IPS DF 6.9 (cell line): ENCODE measurements around the gene FYN.
"Not testable (repeated sequence)": the region's sequence is repeated elsewhere in the genome, so short reads cannot be mapped to it uniquely, and the experiment has no call there.

Source experiments
- DNase-seq: peaks from one replicate; pipeline ENCODE4 v3.0.0-alpha.2; 2013; ENCODE audit warnings: low read depth, low spot score
- H3K27ac ChIP-seq: one replicate; pipeline ENCODE4 v1.5.1; 2013; ENCODE audit warnings: low read length, control low read depth
- H3K27me3 ChIP-seq: 2 replicates; pipeline ENCODE4 v1.6.1; 2013; ENCODE audit warnings: mild to moderate bottlenecking, low read length; ENCODE audit not compliant: control insufficient read depth, insufficient read depth
- H3K36me3 ChIP-seq: 2 replicates; pipeline ENCODE4 v1.6.1; 2013; ENCODE audit warnings: low read length; ENCODE audit not compliant: control insufficient read depth, insufficient read depth
- H3K4me1 ChIP-seq: 2 replicates; pipeline ENCODE4 v1.6.1; 2013; ENCODE audit warnings: low read length; ENCODE audit not compliant: control insufficient read depth, insufficient read depth
- H3K4me3 ChIP-seq: 2 replicates; pipeline ENCODE4 v1.5.1; 2013; ENCODE audit warnings: mild to moderate bottlenecking, low read length
- H3K9me3 ChIP-seq: 2 replicates; pipeline ENCODE4 v1.6.1; 2013; ENCODE audit warnings: low read length, inconsistent platforms; ENCODE audit not compliant: control insufficient read depth, insufficient read depth
- WGBS: extraction: QIAGEN DNeasy Blood & Tissue Kit; methylation state at CpG from one replicate; pipeline ENCODE4 v1.1.7; 2013; ENCODE audit warnings: mixed read lengths, missing lambda C conversion rate; ENCODE audit not compliant: insufficient read length, insufficient coverage; 5-methylcytosine and 5-hydroxymethylcytosine counted together

The FYN gene

DNA sequence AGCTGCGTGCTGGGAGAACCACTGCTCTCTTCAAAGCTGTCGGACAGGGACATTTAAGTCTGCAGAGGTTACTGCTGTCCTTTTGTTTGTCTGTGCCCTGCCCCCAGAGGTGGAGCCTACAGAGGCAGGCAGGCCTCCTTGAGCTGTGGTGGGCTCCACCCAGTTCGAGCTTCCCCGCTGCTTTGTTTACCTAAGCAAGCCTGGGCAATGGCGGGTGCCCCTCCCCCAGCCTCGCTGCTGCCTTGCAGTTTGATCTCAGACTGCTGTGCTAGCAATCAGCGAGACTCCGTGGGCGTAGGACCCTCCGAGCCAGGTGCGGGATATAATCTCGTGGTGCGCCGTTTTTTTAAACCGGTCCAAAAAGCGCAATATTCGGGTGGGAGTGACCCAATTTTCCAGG, 35.1 kb upstream of the FYN start:
- WGBS, result no CpG with 5 or more reads among the region's 17 CpGs
- not testable (repeated sequence) for H3K9me3 ChIP-seq, H3K4me1 ChIP-seq, H3K36me3 ChIP-seq, H3K4me3 ChIP-seq, H3K27me3 ChIP-seq, DNase-seq, H3K27ac ChIP-seq

DNA sequence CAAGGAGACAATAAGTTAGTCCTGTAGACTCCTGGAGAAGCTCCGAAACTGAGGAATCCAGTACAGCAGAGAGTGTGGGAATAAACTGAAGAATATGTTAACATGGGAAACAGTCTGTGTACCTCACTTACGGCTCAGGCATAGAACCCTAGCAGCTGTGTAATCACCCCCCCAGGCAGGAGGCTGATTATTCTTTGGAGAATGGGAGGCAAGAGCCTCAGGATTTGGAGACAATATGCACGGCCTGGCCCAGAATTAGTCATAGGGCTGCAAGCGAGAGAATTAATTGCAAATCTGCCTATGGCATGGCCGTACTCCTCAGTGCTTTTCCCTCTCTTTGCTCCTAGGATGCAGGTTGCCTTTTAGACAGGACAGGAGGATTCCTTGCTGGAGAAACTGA, 27.5 kb upstream of the FYN start:
- Histone ChIP-seq H3K36me3 (no peaks in the 10 kb centered on the region), H3K27ac (no peak overlapping the region), H3K27me3 (no peaks in the 10 kb centered on the region), H3K9me3 (no peaks in the 10 kb centered on the region), H3K4me1 (no peaks in the 10 kb centered on the region), H3K4me3 (no peak overlapping the region)
- no CpG with 5 or more reads among the region's 5 CpGs for WGBS
- no peak for DNase-seq

DNA sequence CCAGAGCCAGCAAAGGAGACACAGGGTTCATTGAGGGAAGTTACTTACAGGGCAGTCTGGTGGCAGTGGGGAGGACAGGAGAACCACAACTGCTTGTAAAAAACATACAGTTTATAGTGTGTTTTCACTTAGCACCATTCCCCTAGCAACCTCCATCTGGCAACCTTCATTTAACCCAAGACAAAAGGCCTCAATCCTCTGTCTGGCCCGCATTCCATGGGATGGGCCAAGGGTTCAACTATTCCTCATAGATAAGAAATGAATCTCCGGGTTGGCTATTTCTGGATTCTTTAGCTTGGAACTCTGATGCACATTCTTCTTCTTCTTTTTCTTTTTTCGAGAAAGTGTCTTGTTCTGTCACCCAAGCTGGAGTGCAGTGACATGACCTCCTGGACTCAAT, 26.3 kb upstream of the FYN start:
- no CpG with 5 or more reads among the region's 3 CpGs for WGBS
- no peak for DNase-seq
- Histone ChIP-seq H3K4me1 (no peaks in the 10 kb centered on the region), H3K27ac (no peak overlapping the region), H3K36me3 (no peaks in the 10 kb centered on the region), H3K4me3 (no peak overlapping the region), H3K27me3 (no peaks in the 10 kb centered on the region), H3K9me3 (no peaks in the 10 kb centered on the region)

DNA sequence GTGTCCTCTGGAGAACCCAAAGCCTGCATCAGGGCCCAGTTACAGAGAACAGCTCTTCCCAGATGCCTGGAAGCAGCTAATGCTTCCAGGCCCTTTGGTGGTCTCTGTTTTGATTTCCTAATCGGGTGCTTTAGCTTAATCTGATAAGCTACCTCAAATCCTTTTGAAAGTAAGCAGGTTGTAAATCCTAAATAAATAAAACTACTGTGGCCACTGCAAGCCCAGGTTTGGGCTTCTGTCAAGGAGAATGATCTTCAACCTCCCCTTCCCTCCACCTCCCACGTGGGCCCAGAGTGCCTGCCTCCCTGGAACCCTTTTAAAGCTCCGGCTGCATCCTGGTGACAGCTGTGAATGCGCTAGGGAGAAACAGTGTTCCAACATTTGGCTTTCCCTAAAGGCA, 25.2 kb upstream of the FYN start:
- H3K4me3 ChIP-seq, result no peak overlapping the region
- no peak overlapping the region for H3K27ac ChIP-seq
- H3K4me1 ChIP-seq, result no peaks in the 10 kb centered on the region
- WGBS, result no CpG with 5 or more reads among the region's 4 CpGs
- H3K36me3 ChIP-seq, result no peaks in the 10 kb centered on the region
- H3K27me3 ChIP-seq, result no peaks in the 10 kb centered on the region
- DNase-seq, result no peak
- H3K9me3 ChIP-seq, result no peaks in the 10 kb centered on the region

DNA sequence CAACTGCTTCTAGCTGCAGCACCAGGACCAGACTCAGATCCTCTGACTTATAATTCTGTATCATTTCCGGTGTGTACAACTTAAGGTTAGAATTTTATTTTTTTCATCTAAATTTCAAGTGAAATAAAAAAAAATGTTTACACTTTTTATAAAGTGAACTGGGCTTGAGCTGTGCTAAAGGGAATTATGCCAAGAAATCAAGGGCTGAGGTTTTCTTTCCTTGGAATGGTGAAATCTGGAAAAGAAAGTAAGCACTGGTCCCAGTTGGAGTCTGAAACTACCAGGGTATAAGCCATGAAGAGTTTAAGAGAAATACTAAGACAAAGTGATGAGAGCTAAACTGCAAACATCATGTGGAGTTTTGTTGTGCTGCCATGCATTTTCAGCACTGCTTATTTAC, 21.7 kb upstream of the FYN start:
- Histone ChIP-seq H3K36me3 (no peaks in the 10 kb centered on the region), H3K9me3 (no peaks in the 10 kb centered on the region), H3K27me3 (no peaks in the 10 kb centered on the region), H3K27ac (no peak overlapping the region), H3K4me1 (no peaks in the 10 kb centered on the region), H3K4me3 (no peak overlapping the region)
- no peak for DNase-seq
- WGBS, result no CpG with 5 or more reads among the region's 1 CpG

DNA sequence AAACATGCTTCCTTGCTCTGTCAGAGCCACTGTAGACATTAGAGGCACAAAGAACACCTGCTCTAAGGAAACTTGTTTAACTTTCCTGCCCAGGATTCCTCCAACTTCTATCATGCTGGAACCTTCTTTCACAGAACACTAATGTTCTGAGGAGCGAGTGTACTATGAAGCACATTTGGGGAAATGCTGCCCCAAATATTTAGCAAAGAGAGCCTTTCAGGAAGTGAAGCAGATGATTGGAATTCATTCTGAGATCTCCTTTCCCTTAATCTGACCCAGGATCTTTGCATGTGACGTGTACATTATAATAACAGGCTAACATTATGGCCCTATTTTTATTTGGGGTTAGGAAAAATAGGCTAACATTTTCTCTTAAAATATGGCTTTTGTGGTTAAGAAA, 21.0 kb upstream of the FYN start:
- DNase-seq, result no peak
- H3K4me3 ChIP-seq, result no peak overlapping the region
- no CpG with 5 or more reads among the region's 2 CpGs for WGBS

DNA sequence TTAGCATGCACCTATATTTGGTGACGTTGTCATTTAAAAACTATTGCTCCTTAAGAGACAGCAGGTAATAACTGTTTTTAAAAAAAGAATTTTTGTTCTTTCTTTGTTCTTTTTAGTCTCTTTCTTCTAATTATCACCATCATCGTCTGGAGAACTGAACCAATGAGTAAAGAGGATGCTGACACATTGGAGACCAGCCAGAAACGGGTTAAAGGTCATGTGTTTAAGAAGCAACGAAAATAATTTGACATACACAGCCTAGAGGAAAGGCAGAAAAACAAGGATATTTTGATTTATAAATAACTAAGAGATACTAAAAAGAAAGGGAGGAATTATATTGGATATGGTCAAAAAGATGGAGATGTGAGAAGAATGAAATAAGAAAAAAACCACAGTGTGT, 19.2 kb upstream of the FYN start:
- no peak for DNase-seq
- WGBS, result no CpG with 5 or more reads among the region's 4 CpGs
- no peak overlapping the region for H3K4me3 ChIP-seq
- H3K36me3 ChIP-seq, result no peaks in the 10 kb centered on the region
- no peak overlapping the region for H3K27ac ChIP-seq
- H3K27me3 ChIP-seq, result no peaks in the 10 kb centered on the region
- no peaks in the 10 kb centered on the region for H3K9me3 ChIP-seq
- H3K4me1 ChIP-seq, result no peaks in the 10 kb centered on the region

More for the DNA sequence above, 21.0 kb upstream of the FYN start:
- no peaks in the 10 kb centered on the region for H3K36me3 ChIP-seq
- H3K27me3 ChIP-seq, result no peaks in the 10 kb centered on the region
- no peaks in the 10 kb centered on the region for H3K4me1 ChIP-seq
- H3K9me3 ChIP-seq, result no peaks in the 10 kb centered on the region
- no peak overlapping the region for H3K27ac ChIP-seq

DNA sequence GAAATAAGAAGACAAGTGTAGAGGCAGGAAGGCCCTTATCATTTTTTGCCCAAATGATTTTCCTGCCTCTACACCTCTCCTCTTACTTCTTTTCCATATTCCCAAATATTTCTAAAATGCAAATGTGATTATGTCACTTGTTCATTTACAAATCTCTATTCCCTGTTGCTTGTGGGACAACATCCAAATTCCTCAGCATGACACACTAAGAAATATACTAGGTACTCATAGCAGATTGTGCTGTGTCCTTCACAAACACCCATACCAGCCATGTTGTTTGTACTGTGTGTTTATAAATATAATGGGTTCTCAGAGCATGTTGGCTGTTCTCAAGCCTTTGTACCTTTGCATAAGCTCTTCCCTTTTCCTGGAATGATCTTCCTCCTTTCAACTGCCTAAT, 17.7 kb upstream of the FYN start:
- H3K9me3 ChIP-seq, result no peaks in the 10 kb centered on the region
- no peaks in the 10 kb centered on the region for H3K36me3 ChIP-seq
- no peaks in the 10 kb centered on the region for H3K4me1 ChIP-seq
- H3K27me3 ChIP-seq, result no peaks in the 10 kb centered on the region
- DNase-seq, result no peak
- no peak overlapping the region for H3K4me3 ChIP-seq
- H3K27ac ChIP-seq, result no peak overlapping the region

DNA sequence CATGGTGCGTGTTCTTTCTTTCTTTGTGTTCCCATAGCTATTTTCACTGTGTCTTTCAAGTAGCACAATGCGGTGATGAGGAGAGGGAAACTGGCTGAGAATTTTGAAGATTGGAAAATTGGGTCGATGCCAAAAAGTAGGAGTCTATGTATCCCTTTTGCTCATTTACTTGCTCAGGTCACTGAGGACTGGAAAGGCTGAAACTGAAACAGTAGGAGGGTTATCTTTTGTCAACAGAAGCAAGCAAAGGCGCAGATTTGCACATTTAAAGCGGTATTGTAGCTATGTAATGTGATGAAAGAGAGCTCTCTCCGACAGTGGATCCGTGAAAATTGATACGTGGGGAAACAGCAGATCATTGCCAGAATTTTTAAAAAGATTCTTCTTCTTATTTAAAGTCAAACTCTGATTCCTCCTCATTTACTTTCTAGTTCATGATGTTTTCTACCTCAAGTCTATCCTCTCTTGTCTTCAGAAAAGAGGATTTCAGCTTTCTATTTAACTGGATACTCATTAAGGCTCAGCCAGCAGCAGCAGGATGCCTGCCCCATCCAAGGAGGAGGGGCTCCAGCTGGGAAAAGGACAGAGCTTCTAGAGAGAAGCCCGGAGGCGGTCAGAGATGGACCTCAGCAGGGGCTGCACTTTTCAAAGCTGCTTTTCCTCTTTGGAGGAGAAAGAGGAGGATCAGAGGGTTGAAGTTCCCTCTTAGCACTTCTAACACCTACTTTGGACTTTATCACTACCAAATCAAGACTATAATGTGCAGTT, 15.9 kb upstream of the FYN start:
- Histone ChIP-seq H3K27ac (no peak overlapping the region), H3K27me3 (no peaks in the 10 kb centered on the region), H3K36me3 (no peaks in the 10 kb centered on the region), H3K4me1 (no peaks in the 10 kb centered on the region), H3K4me3 (no peak overlapping the region), H3K9me3 (no peaks in the 10 kb centered on the region)
- WGBS, result no CpG with 5 or more reads among the region's 10 CpGs
- no peak for DNase-seq

DNA sequence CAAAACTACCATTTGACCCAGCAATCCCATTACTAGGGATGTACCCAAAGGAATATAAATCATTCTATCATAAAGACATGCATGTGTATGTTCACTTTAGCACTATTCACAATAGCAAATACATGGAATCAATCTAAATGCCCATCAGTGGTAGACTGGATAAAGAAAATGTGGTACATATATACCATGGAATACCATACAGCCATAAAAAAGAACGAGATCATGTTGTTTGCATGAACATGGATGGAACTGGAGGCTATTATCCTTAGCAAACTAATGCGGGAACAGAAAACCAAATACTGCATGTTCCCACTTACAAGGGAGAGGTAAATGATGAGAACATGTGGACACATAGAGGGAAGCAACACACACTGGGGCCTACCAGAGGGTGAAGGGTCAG, 13.5 kb upstream of the FYN start:
- not testable (repeated sequence) for H3K4me3 ChIP-seq, H3K9me3 ChIP-seq, H3K4me1 ChIP-seq, H3K27me3 ChIP-seq, DNase-seq, H3K27ac ChIP-seq, H3K36me3 ChIP-seq
- no CpG with 5 or more reads among the region's 2 CpGs for WGBS

DNA sequence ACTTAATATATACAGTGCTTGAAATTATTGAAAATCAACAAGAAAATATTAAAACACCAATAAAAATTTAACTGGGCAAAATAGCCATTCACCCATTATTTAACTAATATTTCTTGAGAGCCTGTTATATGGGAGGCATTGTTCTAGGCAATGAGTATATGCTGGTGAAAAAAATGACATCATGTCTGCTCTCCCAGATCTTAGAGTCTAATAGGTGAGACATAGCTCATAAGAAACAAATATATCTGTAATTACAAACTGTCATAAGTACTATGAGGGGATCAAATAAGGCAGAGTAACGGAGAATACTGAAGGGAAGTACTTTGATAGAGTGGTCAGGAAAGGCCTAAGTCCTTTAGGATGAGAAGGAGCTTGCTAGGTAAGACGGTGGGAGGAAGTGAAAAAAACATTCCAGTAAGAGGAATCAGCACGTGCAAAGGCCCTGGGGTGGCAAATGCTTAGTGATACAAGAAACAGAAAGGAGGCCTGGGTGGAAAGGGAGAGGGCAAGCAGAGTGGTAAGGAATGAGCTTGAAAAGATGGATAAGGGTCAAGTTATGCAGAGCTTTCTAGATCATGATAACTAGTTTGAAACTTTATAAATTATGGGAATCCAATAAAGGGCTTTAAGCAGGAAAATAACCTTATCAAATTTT, 12.2 kb upstream of the FYN start:
- H3K36me3 ChIP-seq, result no peaks in the 10 kb centered on the region
- H3K4me1 ChIP-seq, result peaks cover 3% of the 10 kb centered on the region; the same call in 1 of the 2 replicates
- no peaks in the 10 kb centered on the region for H3K9me3 ChIP-seq
- H3K27me3 ChIP-seq, result no peaks in the 10 kb centered on the region
- no peak overlapping the region for H3K4me3 ChIP-seq
- DNase-seq, result no peak
- WGBS, result no CpG with 5 or more reads among the region's 3 CpGs
- no peak overlapping the region for H3K27ac ChIP-seq
